K562 (cell line): ENCODE results near the gene ALG1. TPM values are rescaled to one million over a fixed set of nuclear protein-coding genes. Genes with fewer than 3 reads are reported as not detected.
"Not testable (repeated sequence)": the region's sequence is repeated elsewhere in the genome, so short reads cannot be mapped to it uniquely, and the experiment has no call there.

ENCODE experiments used
- ATAC-seq: fragments of 200-7000 bp; cut with Tn5 transposase; 3 replicates; pipeline ENCODE4 v1.9.1; 2020; ENCODE audit warnings: moderate library complexity
- BruUV-seq: library from RNA; stranded (reverse); fragments of 400-500 nt; replicated peaks from 2 replicates; lab custom pipeline; 2021; lab: Mats Ljungman, UMichigan
- CTCF ChIA-PET: fragments of 300-600 bp; formaldehyde crosslinking; extraction: SDS; loops from one replicate; lab custom pipeline; 2021; ENCODE audit warnings: low intra/inter-chr PET ratio; lab: Yijun Ruan, JAX
- POLR2A ChIA-PET: fragments of 300-600, 350-650 bp; sonication (Branson Sonifier 250); formaldehyde crosslinking; extraction: SDS; loops from one replicate; lab custom pipeline; 2021; ENCODE audit warnings: antibody characterized with exemption, inconsistent platforms; lab: Yijun Ruan, JAX
- DNase-seq, 4 experiments: peaks; one replicate each; pipeline versions ENCODE4 v3.0.0 to v3.0.0-alpha.2; 2011 to 2018; ENCODE audit warnings: low spot score in 3 of 4, mixed read lengths in 3 of 4; ENCODE audit errors: extremely low read depth in 1 of 4
- FAIRE-seq: peaks from 2 replicates; lab custom pipeline; 2011; peaks lifted over from hg19 to GRCh38; lab: Jason Lieb, UNC
- H2AFZ ChIP-seq: 2 replicates; pipeline ENCODE4 v1.6.0; 2011; ENCODE audit warnings: low read depth, low read length, control low read depth, inconsistent platforms
- H3K27ac ChIP-seq: fragments of 200-600 bp; 3 replicates; pipeline ENCODE4 v1.8.0; 2011; ENCODE audit warnings: low read depth, mild to moderate bottlenecking, control low read depth, inconsistent platforms, low read length, moderate library complexity, mixed read lengths; ENCODE audit errors: extremely low read depth
- H3K27me3 ChIP-seq, 2 experiments: fragments of 300-600 bp in 1 of 2; 2 replicates in 1 of 2; 3 replicates in 1 of 2; pipeline versions ENCODE4 v1.6.0 to v1.8.0; 2011; ENCODE audit warnings: inconsistent platforms in 2 of 2, low read length in 2 of 2, mild to moderate bottlenecking in 1 of 2, mixed read lengths in 1 of 2, moderate library complexity in 1 of 2; ENCODE audit not compliant: control insufficient read depth in 2 of 2, insufficient read depth in 2 of 2
- H3K36me3 ChIP-seq: fragments of 300-600 bp; 3 replicates; pipeline ENCODE4 v1.8.0; 2011; ENCODE audit warnings: mild to moderate bottlenecking, low read length, inconsistent platforms; ENCODE audit not compliant: control insufficient read depth, insufficient read depth
- H3K4me1 ChIP-seq, 2 experiments: fragments of 200-600 bp in 1 of 2; replicated peaks in 1 of 2; 2 replicates in 1 of 2; 3 replicates in 1 of 2; pipeline versions ENCODE4 v1.5.1 to v1.8.0; 2011; ENCODE audit warnings: inconsistent platforms in 2 of 2, low read length in 2 of 2, mild to moderate bottlenecking in 1 of 2, mixed read lengths in 1 of 2, moderate library complexity in 1 of 2; ENCODE audit not compliant: control insufficient read depth in 2 of 2, insufficient read depth in 2 of 2
- H3K4me2 ChIP-seq: 2 replicates; pipeline ENCODE4 v1.6.1; 2011; ENCODE audit warnings: low read length, control low read depth, inconsistent platforms, mixed read lengths; ENCODE audit not compliant: insufficient read depth
- H3K4me3 ChIP-seq: fragments of 200-600 bp; sonication (generic), shearing (Covaris generic); 2 replicates; pipeline ENCODE4 v1.5.1; 2016; ENCODE audit warnings: control low read depth, inconsistent platforms
- H3K79me2 ChIP-seq: fragments of 200-600 bp; 3 replicates; pipeline ENCODE4 v1.8.0; 2011; ENCODE audit warnings: low read length, inconsistent platforms; ENCODE audit not compliant: control insufficient read depth, insufficient read depth
- H3K9ac ChIP-seq, 2 experiments: 2 replicates each; pipeline versions ENCODE4 v1.6.0 to v1.6.1; 2011; ENCODE audit warnings: low read depth in 2 of 2, low read length in 2 of 2, control low read depth in 1 of 2, inconsistent platforms in 1 of 2, mild to moderate bottlenecking in 1 of 2, mixed read lengths in 1 of 2; ENCODE audit not compliant: insufficient read depth in 1 of 2
- H3K9me1 ChIP-seq: one replicate; pipeline ENCODE4 v1.6.0; 2011; ENCODE audit warnings: inconsistent platforms, mild to moderate bottlenecking, low read length, moderate library complexity; ENCODE audit not compliant: control insufficient read depth, insufficient read depth
- H3K9me3 ChIP-seq: replicated peaks from 2 replicates; pipeline ENCODE4 v1.5.1; 2011; ENCODE audit warnings: low read depth, low read length, inconsistent platforms; ENCODE audit not compliant: control insufficient read depth, insufficient read depth
- H4K20me1 ChIP-seq: replicated peaks from 2 replicates; pipeline ENCODE4 v1.6.1; 2011; ENCODE audit warnings: low read length, inconsistent platforms, mixed read lengths; ENCODE audit not compliant: control insufficient read depth, insufficient read depth
- NFIC ChIP-seq: fragments of 450-650 bp; IDR thresholded peaks from 2 replicates; pipeline ENCODE4 v1.6.1; 2017; ENCODE audit warnings: mild to moderate bottlenecking, inconsistent platforms
- ZBTB40 ChIP-seq, 2 experiments: fragments of 450-650 bp in 1 of 2; sonication (generic) in 1 of 2; formaldehyde crosslinking in 1 of 2; IDR thresholded peaks; 2 replicates each; pipeline versions ENCODE4 v1.7.1 to v1.9.0; 2016 to 2022; ENCODE audit warnings: inconsistent platforms in 1 of 2, mild to moderate bottlenecking in 1 of 2, missing genetic modification reagents in 1 of 2
- WGBS: fragments of 100-300 bp; shearing (Covaris generic); methylation state at CpG from one replicate; pipeline ENCODE4 v1.1.6; 2016; ENCODE audit warnings: low coverage, mixed read lengths; ENCODE audit not compliant: insufficient coverage; ENCODE audit errors: missing lambda C conversion rate; 5-methylcytosine and 5-hydroxymethylcytosine counted together
- in situ Hi-C: fragments of 300-500 bp; cut with MboI; formaldehyde crosslinking; loops from 4 replicates; pipeline ENCODE4 v1.15.0; 2018; ENCODE audit warnings: inconsistent platforms, mixed read lengths
- intact Hi-C: fragments of 100-400 bp; cut with micrococcal nuclease; formaldehyde crosslinking; loops from 2 replicates; pipeline ENCODE4 v1.14.2; 2022
- polyA plus RNA-seq, 8 experiments: library from polyadenylated mRNA; depleted of rRNA in 4 of 8; stranded (reverse) in 5 of 8; unstranded in 3 of 8; fragments of >200 nt; fragmentation: Nextera tagmentation in 2 of 8; fragmentation: Illumina TruSeq in 1 of 8; extraction: Ambion mirVana in 2 of 8; extraction: Trizol in 1 of 8; gene quantifications; 2 replicates each; pipeline versions ENCODE4 v1.2.1 to v1.2.3, GENCODE V29; 2011 to 2014; ENCODE audit warnings: inconsistent platforms in 1 of 8, missing spikeins in 1 of 8
- total RNA-seq, 7 experiments: library from RNA; depleted of rRNA in 6 of 7; stranded (reverse); fragments of >200 nt in 6 of 7; fragmentation: Illumina TruSeq in 2 of 7; extraction: Trizol in 2 of 7; gene quantifications; 2 replicates each; pipeline versions ENCODE4 v1.2.1 to v1.2.3, GENCODE V29; 2011 to 2021; ENCODE audit warnings: low replicate concordance in 1 of 7

ALG1 gene
- total and polyA plus RNA-seq, 9 of the 15 experiments (the other 6 are each of a cell fraction or from before 2014, with no cell fraction given), result 1.1 to 26.4 (median 18.3) TPM

GRCh38 chr16:5083646-5084045 lies 12.0 kb downstream of the ALG1 start:
- not testable (repeated sequence) for H3K9ac ChIP-seq
- peak; percentile 21; the same call in 1 of the 2 replicates for TF ChIP-seq NFIC
- TF ChIP-seq, all 486 proteins: peak for 1; not testable (repeated sequence) for 485
- H3K4me1 ChIP-seq, H3K27me3 ChIP-seq, H2AFZ ChIP-seq, H3K9me3 ChIP-seq, ATAC-seq, POLR2A ChIA-PET, H4K20me1 ChIP-seq, FAIRE-seq, DNase-seq, H3K79me2 ChIP-seq, in situ Hi-C loops, H3K4me3 ChIP-seq, H3K4me2 ChIP-seq, CTCF ChIA-PET, H3K27ac ChIP-seq, intact Hi-C loops, H3K9me1 ChIP-seq, BruUV-seq: not testable (repeated sequence)
- 89% methylated on average over 5 of the region's 9 CpGs for WGBS
- H3K36me3 ChIP-seq, result peaks cover 29% of the 10 kb centered on the region; the same call in 1 of the 3 replicates

- H3K27me3 ChIP-seq, H3K9ac ChIP-seq, CTCF ChIA-PET, H3K9me1 ChIP-seq, H3K9me3 ChIP-seq, H3K4me3 ChIP-seq, H3K4me1 ChIP-seq, H3K4me2 ChIP-seq, DNase-seq, H3K27ac ChIP-seq, in situ Hi-C loops, ATAC-seq, intact Hi-C loops, H4K20me1 ChIP-seq, FAIRE-seq, H3K79me2 ChIP-seq, H2AFZ ChIP-seq: not testable (repeated sequence)
- H3K36me3 ChIP-seq, result peaks cover 23% of the 10 kb centered on the region; the same call in 1 of the 3 replicates
- TF ChIP-seq ZBTB40 (IDR thresholded peaks at IDR 0.05), result peak; percentile 88
- TF ChIP-seq ZBTB40 (CRISPR knock-in tag; IDR thresholded peaks at IDR 0.05), result peak; percentile 76
- 71% methylated on average over 10 of the region's 11 CpGs for WGBS
- POLR2A ChIA-PET, result interaction anchor here (0.7 kb wide), 1 partner anchor 14 kb away, joined by 3 read pairs; no protein-coding TSS in a partner anchor
- BruUV-seq, result TSS peak; percentile 53
Observed at GRCh38 chr16:5084099-5084731, 12.6 kb downstream of the ALG1 start.
